ENCODE results near the gene NOS1AP. TPM values are rescaled to one million over a fixed set of nuclear protein-coding genes. Genes with fewer than 3 reads are reported as not detected.

Gene NOS1AP
- total and polyA plus RNA-seq, 9 of the 15 experiments (the other 6 are each of a cell fraction or from before 2014, with no cell fraction given), result 0.07 to 1.5 (median 0.22) TPM

DNA sequence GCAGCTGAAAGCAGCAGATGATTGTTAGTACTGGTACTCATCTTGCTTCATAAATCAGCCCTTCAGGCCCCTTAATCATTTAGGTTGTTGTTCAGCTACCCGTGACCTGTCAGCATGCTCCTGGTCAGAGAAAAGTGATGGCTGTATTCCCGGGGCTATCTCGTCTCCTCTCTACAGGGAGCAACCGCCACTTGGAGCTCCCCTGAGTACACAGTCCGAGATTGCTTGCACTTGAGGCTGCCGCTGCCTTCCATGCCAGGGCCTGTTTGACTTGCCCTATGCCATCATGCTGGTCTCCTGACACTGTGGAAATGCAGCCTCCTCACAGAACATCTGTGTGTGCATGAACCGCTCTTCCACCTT, 209.6 kb downstream of the NOS1AP start:
- no peaks in the 10 kb centered on the region for H3K36me3 ChIP-seq (ENCODE audit: control insufficient read depth, insufficient read depth, low read length)
- H3K9ac ChIP-seq (ENCODE audit: insufficient read depth in 1 of 2, low read depth in 2 of 2, low read length in 2 of 2), result no peak overlapping the region
- DNase-seq (ENCODE audit: extremely low read depth in 1 of 4, low spot score in 3 of 4) (no peak), ATAC-seq (peak; percentile 60), FAIRE-seq (no peak)
- H3K4me3 ChIP-seq, result no peak overlapping the region
- intact Hi-C loops (cut with micrococcal nuclease) (loop anchor here (5.0 to 10.0 kb wide), 2 partner anchors 113 to 346 kb away; no protein-coding TSS in a partner anchor), in situ Hi-C loops (cut with MboI) (no loop called here)
- 5% methylated on average over 5 of the region's 7 CpGs for WGBS (ENCODE audit: insufficient coverage, low coverage, missing lambda C conversion rate)
- BruUV-seq (replicated peaks), result no TSS peak
- no peak overlapping the region for H2AFZ ChIP-seq (ENCODE audit: low read depth, low read length)
- H3K27ac ChIP-seq (ENCODE audit: extremely low read depth, low read depth, low read length), result no peak overlapping the region
- H3K4me2 ChIP-seq (ENCODE audit: insufficient read depth, low read length), result no peak overlapping the region; the same call in 1 of the 2 replicates
- 0 out of 5 replicates have a peak, but pooled peaks cover 0 to 4% of the 10 kb centered on the region in 2 experiments for H3K27me3 ChIP-seq (ENCODE audit: control insufficient read depth in 2 of 2, insufficient read depth in 2 of 2, low read length in 2 of 2)
- H4K20me1 ChIP-seq (replicated peaks; ENCODE audit: control insufficient read depth, insufficient read depth, low read length), result no peaks in the 10 kb centered on the region
- H3K79me2 ChIP-seq (ENCODE audit: control insufficient read depth, insufficient read depth, low read length), result no peaks in the 10 kb centered on the region
- ChIA-PET POLR2A (interaction anchor here (0.8 to 1.3 kb wide), 2 partner anchors 11 to 18 kb away, joined by 3 read pairs; no protein-coding TSS in a partner anchor), CTCF (ENCODE audit: low intra/inter-chr PET ratio) (no interaction called here)
- peaks cover 3 to 14% of the 10 kb centered on the region in 2 experiments; a peak in 4 of 5 replicates for H3K4me1 ChIP-seq (replicated peaks in 1 of 2; ENCODE audit: control insufficient read depth in 2 of 2, insufficient read depth in 2 of 2, low read length in 2 of 2)
- no peaks in the 10 kb centered on the region for H3K9me3 ChIP-seq (replicated peaks; ENCODE audit: control insufficient read depth, insufficient read depth, low read depth, low read length)
- H3K9me1 ChIP-seq (ENCODE audit: control insufficient read depth, insufficient read depth, low read length), result no peaks in the 10 kb centered on the region
- TF ChIP-seq, protein P1, sequence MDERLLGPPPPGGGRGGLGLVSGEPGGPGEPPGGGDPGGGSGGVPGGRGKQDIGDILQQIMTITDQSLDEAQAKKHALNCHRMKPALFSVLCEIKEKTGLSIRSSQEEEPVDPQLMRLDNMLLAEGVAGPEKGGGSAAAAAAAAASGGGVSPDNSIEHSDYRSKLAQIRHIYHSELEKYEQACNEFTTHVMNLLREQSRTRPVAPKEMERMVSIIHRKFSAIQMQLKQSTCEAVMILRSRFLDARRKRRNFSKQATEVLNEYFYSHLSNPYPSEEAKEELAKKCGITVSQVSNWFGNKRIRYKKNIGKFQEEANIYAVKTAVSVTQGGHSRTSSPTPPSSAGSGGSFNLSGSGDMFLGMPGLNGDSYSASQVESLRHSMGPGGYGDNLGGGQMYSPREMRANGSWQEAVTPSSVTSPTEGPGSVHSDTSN (CRISPR knock-in tag; IDR thresholded peaks at IDR 0.05; ENCODE audit: low read depth), result no peak
- TF ChIP-seq, protein P1 (tag; conservative IDR thresholded peaks at IDR 0.05; ENCODE audit: low read depth), result peak; percentile 45; the same call in 1 of the 2 replicates
- TF ChIP-seq RBM14 (IDR thresholded peaks at IDR 0.05; ENCODE audit: borderline replicate concordance, insufficient read depth, low read depth, low read length) (no peak), MEIS2 (IDR thresholded peaks at IDR 0.05; ENCODE audit: partially characterized antibody) (peak; percentile 41)
- TF ChIP-seq, protein P2, sequence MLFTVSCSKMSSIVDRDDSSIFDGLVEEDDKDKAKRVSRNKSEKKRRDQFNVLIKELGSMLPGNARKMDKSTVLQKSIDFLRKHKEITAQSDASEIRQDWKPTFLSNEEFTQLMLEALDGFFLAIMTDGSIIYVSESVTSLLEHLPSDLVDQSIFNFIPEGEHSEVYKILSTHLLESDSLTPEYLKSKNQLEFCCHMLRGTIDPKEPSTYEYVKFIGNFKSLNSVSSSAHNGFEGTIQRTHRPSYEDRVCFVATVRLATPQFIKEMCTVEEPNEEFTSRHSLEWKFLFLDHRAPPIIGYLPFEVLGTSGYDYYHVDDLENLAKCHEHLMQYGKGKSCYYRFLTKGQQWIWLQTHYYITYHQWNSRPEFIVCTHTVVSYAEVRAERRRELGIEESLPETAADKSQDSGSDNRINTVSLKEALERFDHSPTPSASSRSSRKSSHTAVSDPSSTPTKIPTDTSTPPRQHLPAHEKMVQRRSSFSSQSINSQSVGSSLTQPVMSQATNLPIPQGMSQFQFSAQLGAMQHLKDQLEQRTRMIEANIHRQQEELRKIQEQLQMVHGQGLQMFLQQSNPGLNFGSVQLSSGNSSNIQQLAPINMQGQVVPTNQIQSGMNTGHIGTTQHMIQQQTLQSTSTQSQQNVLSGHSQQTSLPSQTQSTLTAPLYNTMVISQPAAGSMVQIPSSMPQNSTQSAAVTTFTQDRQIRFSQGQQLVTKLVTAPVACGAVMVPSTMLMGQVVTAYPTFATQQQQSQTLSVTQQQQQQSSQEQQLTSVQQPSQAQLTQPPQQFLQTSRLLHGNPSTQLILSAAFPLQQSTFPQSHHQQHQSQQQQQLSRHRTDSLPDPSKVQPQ (CRISPR knock-in tag; IDR thresholded peaks at IDR 0.05; ENCODE audit: borderline replicate concordance), result no peak
